ENCODE data around the gene SPAG4. TPM values are rescaled to one million over a fixed set of nuclear protein-coding genes. Genes with fewer than 3 reads are reported as not detected.

The SPAG4 gene
- polyA plus RNA-seq, 1 donor from 2014 or later = 1.2 TPM

GRCh38 chr20:35665949-35666288 lies 50.3 kb downstream of the SPAG4 start:
- Histone ChIP-seq H3F3A (ENCODE audit: insufficient read depth, low read length, poor library complexity, severe bottlenecking) (no peaks in the 10 kb centered on the region), H3K9ac (ENCODE audit: low read length) (no peak overlapping the region), H2AFZ (ENCODE audit: low read depth, low read length) (no peak overlapping the region), H3K4me2 (ENCODE audit: low read length) (no peak overlapping the region), H3K79me2 (replicated peaks; ENCODE audit: insufficient read depth, low read length) (peaks cover 37% of the 10 kb centered on the region), H3K9me2 (ENCODE audit: insufficient read depth, low read length) (no peaks in the 10 kb centered on the region), H3K9me3 (ENCODE audit: low read length) (no peaks in the 10 kb centered on the region), H3K27ac (ENCODE audit: low read length) (no peak overlapping the region), H3K27me3 (ENCODE audit: insufficient read depth, low read depth, low read length) (no peaks in the 10 kb centered on the region), H4K20me1 (ENCODE audit: insufficient read depth) (peaks cover 7% of the 10 kb centered on the region), H3K4me3 (ENCODE audit: low read length) (no peak overlapping the region), H3K36me3 (ENCODE audit: insufficient read depth, low read length) (peaks cover 11% of the 10 kb centered on the region)
- no peak for TF ChIP-seq EP300 (conservative IDR thresholded peaks at IDR 0.05; ENCODE audit: poor library complexity, severe bottlenecking)
- no peak for TF ChIP-seq CTCF (IDR thresholded peaks at IDR 0.05; ENCODE audit: poor library complexity, severe bottlenecking)
- no peak for TF ChIP-seq POLR2AphosphoS5 (IDR thresholded peaks at IDR 0.05)
- no peak for TF ChIP-seq SMC3 (conservative IDR thresholded peaks at IDR 0.05; ENCODE audit: poor library complexity)
- no peak for TF ChIP-seq REST (IDR thresholded peaks at IDR 0.05; ENCODE audit: borderline replicate concordance)
- no peak for TF ChIP-seq EZH2 (IDR thresholded peaks at IDR 0.05; ENCODE audit: borderline replicate concordance, insufficient read depth, low read length, poor library complexity, severe bottlenecking)
- TF ChIP-seq MXI1 (conservative IDR thresholded peaks at IDR 0.05; ENCODE audit: poor library complexity, severe bottlenecking) = no peak

- H3F3A ChIP-seq (ENCODE audit: insufficient read depth, low read length, poor library complexity, severe bottlenecking) = no peaks in the 10 kb centered on the region
- no peak overlapping the region for H3K4me3 ChIP-seq (ENCODE audit: low read length)
- H3K9me2 ChIP-seq (ENCODE audit: insufficient read depth, low read length) = no peaks in the 10 kb centered on the region
- no peaks in the 10 kb centered on the region for H3K9me3 ChIP-seq (ENCODE audit: low read length)
- no peak overlapping the region for H3K9ac ChIP-seq (ENCODE audit: low read length)
- no peaks in the 10 kb centered on the region for H4K20me1 ChIP-seq (ENCODE audit: insufficient read depth)
- H3K79me2 ChIP-seq (replicated peaks; ENCODE audit: insufficient read depth, low read length) = peaks cover 4% of the 10 kb centered on the region
- no peak overlapping the region for H2AFZ ChIP-seq (ENCODE audit: low read depth, low read length)
- H3K27me3 ChIP-seq (ENCODE audit: insufficient read depth, low read depth, low read length) = no peaks in the 10 kb centered on the region
- no peak for TF ChIP-seq CTCF (IDR thresholded peaks at IDR 0.05; ENCODE audit: poor library complexity, severe bottlenecking)
- no peak for TF ChIP-seq EP300 (conservative IDR thresholded peaks at IDR 0.05; ENCODE audit: poor library complexity, severe bottlenecking)
- TF ChIP-seq EZH2 (IDR thresholded peaks at IDR 0.05; ENCODE audit: borderline replicate concordance, insufficient read depth, low read length, poor library complexity, severe bottlenecking) = no peak
- TF ChIP-seq MXI1 (conservative IDR thresholded peaks at IDR 0.05; ENCODE audit: poor library complexity, severe bottlenecking) = no peak
- TF ChIP-seq TAF1 (IDR thresholded peaks at IDR 0.05; ENCODE audit: low read depth) = no peak
- peaks cover 11% of the 10 kb centered on the region for H3K36me3 ChIP-seq (ENCODE audit: insufficient read depth, low read length)
- H3K27ac ChIP-seq (ENCODE audit: low read length) = no peak overlapping the region
- no peak overlapping the region for H3K4me2 ChIP-seq (ENCODE audit: low read length)
Measured at GRCh38 chr20:35669221-35669620, 53.6 kb downstream of the SPAG4 start.
